ENCODE measurements around the gene RAPGEF5.

- TF ChIP-seq CTCF (IDR thresholded peaks at IDR 0.05; ENCODE audit: low read length): no peak
- no peak for TF ChIP-seq EZH2phosphoT487 (IDR thresholded peaks at IDR 0.05; ENCODE audit: low read length)
- no peak for TF ChIP-seq EZH2 (optimal IDR thresholded peaks at IDR 0.05; ENCODE audit: low read depth, low read length)
These were observed 232.0 kb downstream of the RAPGEF5 start for GRCh38 chr7:22124941-22125340.
